ENCODE results near the gene CIAO2B.

Gene CIAO2B

GRCh38 chr16:66910175-66910940 is 23.8 kb downstream of the CIAO2B start:
- Histone ChIP-seq H3K4me2 (ENCODE audit: low read depth, low read length, poor library complexity, severe bottlenecking) (no peak overlapping the region), H3K9ac (ENCODE audit: low read depth, low read length, poor library complexity, severe bottlenecking) (no peak overlapping the region), H3F3A (ENCODE audit: low read depth) (no peaks in the 10 kb centered on the region), H3K4me3 (ENCODE audit: low read length, poor library complexity, severe bottlenecking) (no peak overlapping the region), H3K36me3 (ENCODE audit: insufficient read depth, low read length) (no peaks in the 10 kb centered on the region), H3K79me2 (ENCODE audit: insufficient read depth, low read length) (no peaks in the 10 kb centered on the region), H3K4me1 (ENCODE audit: insufficient read depth, low read length, poor library complexity, severe bottlenecking) (peaks cover 7% of the 10 kb centered on the region), H2AFZ (ENCODE audit: low read length) (no peak overlapping the region), H3K9me2 (replicated peaks; ENCODE audit: low read depth, low read length) (no peaks in the 10 kb centered on the region), H3K27me3 (ENCODE audit: insufficient read depth, low read length, poor library complexity, severe bottlenecking) (no peaks in the 10 kb centered on the region), H4K20me1 (ENCODE audit: insufficient read depth, low read length, poor library complexity, severe bottlenecking) (no peaks in the 10 kb centered on the region), H3K9me3 (ENCODE audit: insufficient read depth, low read depth, low read length) (no peaks in the 10 kb centered on the region)
- TF ChIP-seq EZH2phosphoT487 (IDR thresholded peaks at IDR 0.05; ENCODE audit: borderline replicate concordance) (no peak), CTCF (conservative IDR thresholded peaks at IDR 0.05; ENCODE audit: low read length) (no peak)

GRCh38 chr16:66908762-66909559 is 25.2 kb downstream of the CIAO2B start:
- Histone ChIP-seq H3K9me2 (replicated peaks; ENCODE audit: low read depth, low read length) (no peaks in the 10 kb centered on the region), H3K27me3 (ENCODE audit: insufficient read depth, low read length, poor library complexity, severe bottlenecking) (no peaks in the 10 kb centered on the region), H3F3A (ENCODE audit: low read depth) (no peaks in the 10 kb centered on the region), H3K79me2 (ENCODE audit: insufficient read depth, low read length) (no peaks in the 10 kb centered on the region), H2AFZ (ENCODE audit: low read length) (no peak overlapping the region), H3K4me3 (ENCODE audit: low read length, poor library complexity, severe bottlenecking) (no peak overlapping the region), H3K36me3 (ENCODE audit: insufficient read depth, low read length) (no peaks in the 10 kb centered on the region), H3K9ac (ENCODE audit: low read depth, low read length, poor library complexity, severe bottlenecking) (no peak overlapping the region), H3K4me1 (ENCODE audit: insufficient read depth, low read length, poor library complexity, severe bottlenecking) (peaks cover 8% of the 10 kb centered on the region), H3K9me3 (ENCODE audit: insufficient read depth, low read depth, low read length) (no peaks in the 10 kb centered on the region), H4K20me1 (ENCODE audit: insufficient read depth, low read length, poor library complexity, severe bottlenecking) (no peaks in the 10 kb centered on the region), H3K4me2 (ENCODE audit: low read depth, low read length, poor library complexity, severe bottlenecking) (no peak overlapping the region)
- TF ChIP-seq EZH2phosphoT487 (IDR thresholded peaks at IDR 0.05; ENCODE audit: borderline replicate concordance) (no peak), CTCF (conservative IDR thresholded peaks at IDR 0.05; ENCODE audit: low read length) (no peak)

- no peaks in the 10 kb centered on the region for H3K36me3 ChIP-seq (ENCODE audit: insufficient read depth, low read length)
- no peak overlapping the region for H3K9ac ChIP-seq (ENCODE audit: low read depth, low read length, poor library complexity, severe bottlenecking)
- H3K9me2 ChIP-seq (replicated peaks; ENCODE audit: low read depth, low read length) = no peaks in the 10 kb centered on the region
- H4K20me1 ChIP-seq (ENCODE audit: insufficient read depth, low read length, poor library complexity, severe bottlenecking) = no peaks in the 10 kb centered on the region
- no peaks in the 10 kb centered on the region for H3K79me2 ChIP-seq (ENCODE audit: insufficient read depth, low read length)
- H3K4me3 ChIP-seq (ENCODE audit: low read length, poor library complexity, severe bottlenecking) = no peak overlapping the region
- peaks cover 8% of the 10 kb centered on the region for H3K4me1 ChIP-seq (ENCODE audit: insufficient read depth, low read length, poor library complexity, severe bottlenecking)
- H2AFZ ChIP-seq (ENCODE audit: low read length) = no peak overlapping the region
- H3F3A ChIP-seq (ENCODE audit: low read depth) = no peaks in the 10 kb centered on the region
- H3K9me3 ChIP-seq (ENCODE audit: insufficient read depth, low read depth, low read length) = no peaks in the 10 kb centered on the region
- H3K27me3 ChIP-seq (ENCODE audit: insufficient read depth, low read length, poor library complexity, severe bottlenecking) = no peaks in the 10 kb centered on the region
- H3K4me2 ChIP-seq (ENCODE audit: low read depth, low read length, poor library complexity, severe bottlenecking) = no peak overlapping the region
- TF ChIP-seq EZH2phosphoT487 (IDR thresholded peaks at IDR 0.05; ENCODE audit: borderline replicate concordance) (no peak), CTCF (conservative IDR thresholded peaks at IDR 0.05; ENCODE audit: low read length) (no peak)
These were observed 26.1 kb downstream of the CIAO2B start for GRCh38 chr16:66908116-66908515.
